HEK293 (cell line): ENCODE data around the gene BACH2.

Experiments
- CTCF ChIA-PET: fragments of 350-600 bp; formaldehyde crosslinking; extraction: SDS; loops from one replicate; lab custom pipeline; 2021; ENCODE audit warnings: antibody characterized with exemption; lab: Yijun Ruan, JAX
- POLR2A ChIA-PET: fragments of 300-600 bp; formaldehyde crosslinking; extraction: SDS; loops from one replicate; lab custom pipeline; 2020; ENCODE audit warnings: antibody characterized with exemption, inconsistent platforms; lab: Yijun Ruan, JAX
- H3K27ac ChIP-seq: fragments of 200-500 bp; sonication (Bioruptor generic); 2 replicates; pipeline ENCODE4 v1.5.1; 2014; ENCODE audit warnings: low read depth, low read length, control low read depth, inconsistent platforms; ENCODE audit errors: extremely low read depth
- H3K36me3 ChIP-seq, 2 experiments: fragments of 200-500 bp in 1 of 2; sonication (Bioruptor generic) in 1 of 2; 1 replicate in 1 of 2; 2 replicates in 1 of 2; pipeline ENCODE4 v1.5.1; 2014 to 2017; ENCODE audit warnings: inconsistent platforms in 2 of 2, low read length in 2 of 2; ENCODE audit not compliant: control insufficient read depth in 2 of 2, insufficient read depth in 1 of 2
- H3K4me1 ChIP-seq: fragments of 200-500 bp; sonication (Bioruptor generic); 2 replicates; pipeline ENCODE4 v1.5.1; 2014; ENCODE audit warnings: mild to moderate bottlenecking, low read length, inconsistent platforms; ENCODE audit not compliant: control insufficient read depth, insufficient read depth
- H3K4me3 ChIP-seq: 2 replicates; pipeline ENCODE4 v1.5.1; 2011; ENCODE audit warnings: low read depth, mild to moderate bottlenecking, control low read depth, low read length, moderate library complexity
- H3K9me3 ChIP-seq: fragments of 200-500 bp; sonication (Bioruptor generic); 2 replicates; pipeline ENCODE4 v1.5.1; 2014; ENCODE audit warnings: low read depth, low read length, inconsistent platforms; ENCODE audit not compliant: control insufficient read depth, insufficient read depth
- ATF2 ChIP-seq: fragments of 450-650 bp; formaldehyde crosslinking; IDR thresholded peaks from 2 replicates; pipeline ENCODE4 v1.5.1; 2016; ENCODE audit warnings: missing biosample characterization, missing genetic modification characterization, low read depth
- PRDM6 ChIP-seq: fragments of 450-650 bp; formaldehyde crosslinking; IDR thresholded peaks from 2 replicates; pipeline ENCODE4 v1.5.1; 2017; ENCODE audit warnings: missing biosample characterization, missing genetic modification characterization
- RBAK ChIP-seq: fragments of 450-650 bp; formaldehyde crosslinking; IDR thresholded peaks from 2 replicates; pipeline ENCODE4 v1.5.1; 2016; ENCODE audit warnings: missing biosample characterization, missing genetic modification characterization
- SCRT1 ChIP-seq: fragments of 450-650 bp; formaldehyde crosslinking; IDR thresholded peaks from 2 replicates; pipeline ENCODE4 v1.5.1; 2016; ENCODE audit warnings: missing biosample characterization, missing genetic modification characterization, borderline replicate concordance
- ZBTB21 ChIP-seq: fragments of 450-650 bp; formaldehyde crosslinking; IDR thresholded peaks from 2 replicates; pipeline ENCODE4 v1.5.1; 2017; ENCODE audit warnings: missing biosample characterization, missing genetic modification characterization
- ZBTB49 ChIP-seq: fragments of 450-650 bp; formaldehyde crosslinking; IDR thresholded peaks from 2 replicates; pipeline ENCODE4 v1.5.1; 2016; ENCODE audit warnings: missing biosample characterization, missing genetic modification characterization, low read depth
- ZNF112 ChIP-seq: fragments of 450-650 bp; formaldehyde crosslinking; IDR thresholded peaks from 2 replicates; pipeline ENCODE4 v1.5.0; 2017; ENCODE audit warnings: missing biosample characterization, missing genetic modification characterization
- ZNF16 ChIP-seq: fragments of 450-650 bp; formaldehyde crosslinking; IDR thresholded peaks from 2 replicates; pipeline ENCODE4 v1.5.1; 2016; ENCODE audit warnings: low read depth, missing biosample characterization, missing genetic modification characterization
- ZNF174 ChIP-seq: fragments of 450-650 bp; formaldehyde crosslinking; IDR thresholded peaks from 2 replicates; pipeline ENCODE4 v1.5.0; 2017; ENCODE audit warnings: missing biosample characterization, mild to moderate bottlenecking, missing genetic modification characterization
- ZNF223 ChIP-seq: fragments of 450-650 bp; formaldehyde crosslinking; IDR thresholded peaks from 2 replicates; pipeline ENCODE4 v1.5.1; 2016; ENCODE audit warnings: missing biosample characterization, missing genetic modification characterization
- ZNF248 ChIP-seq: fragments of 450-650 bp; formaldehyde crosslinking; IDR thresholded peaks from 2 replicates; pipeline ENCODE4 v1.5.1; 2017; ENCODE audit warnings: missing biosample characterization, missing genetic modification characterization
- ZNF391 ChIP-seq: fragments of 450-650 bp; formaldehyde crosslinking; IDR thresholded peaks from 2 replicates; pipeline ENCODE4 v1.5.1; 2016; ENCODE audit warnings: low read depth, missing biosample characterization, missing genetic modification characterization, borderline replicate concordance
- ZNF449 ChIP-seq: fragments of 450-650 bp; formaldehyde crosslinking; IDR thresholded peaks from 2 replicates; pipeline ENCODE4 v1.5.1; 2017; ENCODE audit warnings: missing biosample characterization, mild to moderate bottlenecking, missing genetic modification characterization, moderate library complexity
- ZNF510 ChIP-seq: fragments of 450-650 bp; formaldehyde crosslinking; IDR thresholded peaks from 2 replicates; pipeline ENCODE4 v1.5.1; 2018; ENCODE audit warnings: mild to moderate bottlenecking, missing genetic modification characterization, missing biosample characterization; ENCODE audit not compliant: insufficient replicate concordance
- ZNF529 ChIP-seq: fragments of 450-650 bp; formaldehyde crosslinking; IDR thresholded peaks from 2 replicates; pipeline ENCODE4 v1.5.1; 2017; ENCODE audit warnings: missing genetic modification characterization, missing biosample characterization; ENCODE audit not compliant: insufficient replicate concordance
- ZNF571 ChIP-seq: fragments of 450-650 bp; formaldehyde crosslinking; IDR thresholded peaks from 2 replicates; pipeline ENCODE4 v1.5.0; 2017; ENCODE audit warnings: missing biosample characterization, missing genetic modification characterization
- ZNF580 ChIP-seq: fragments of 450-650 bp; formaldehyde crosslinking; IDR thresholded peaks from 2 replicates; pipeline ENCODE4 v1.5.1; 2016; ENCODE audit warnings: missing biosample characterization, missing genetic modification characterization
- ZNF654 ChIP-seq: fragments of 450-650 bp; formaldehyde crosslinking; IDR thresholded peaks from 2 replicates; pipeline ENCODE4 v1.5.1; 2016; ENCODE audit warnings: low read depth, missing biosample characterization, missing genetic modification characterization
- ZNF660 ChIP-seq: fragments of 450-650 bp; IDR thresholded peaks from 2 replicates; pipeline ENCODE4 v1.5.1; 2018; ENCODE audit warnings: missing biosample characterization, mild to moderate bottlenecking, missing genetic modification characterization
- ZNF76 ChIP-seq: fragments of 450-650 bp; formaldehyde crosslinking; IDR thresholded peaks from 2 replicates; pipeline ENCODE4; 2016; ENCODE audit warnings: low read depth, missing biosample characterization, missing genetic modification characterization, borderline replicate concordance
- ZNF791 ChIP-seq: fragments of 450-650 bp; formaldehyde crosslinking; IDR thresholded peaks from 2 replicates; pipeline ENCODE4 v1.5.1; 2016; ENCODE audit warnings: missing biosample characterization, missing genetic modification characterization
- ZSCAN23 ChIP-seq: fragments of 450-650 bp; formaldehyde crosslinking; IDR thresholded peaks from 2 replicates; pipeline ENCODE4 v1.5.1; 2016; ENCODE audit warnings: missing biosample characterization, missing genetic modification characterization

Gene BACH2

GRCh38 chr6:90124874-90125510 is 171.7 kb downstream of the BACH2 start:
- H3K36me3 ChIP-seq = no peaks in the 10 kb centered on the region
- ChIA-PET CTCF (interaction anchor here (0.6 to 0.8 kb wide), 3 partner anchors 38 to 722 kb away, joined by 3 to 4 read pairs (median 3); no protein-coding TSS in a partner anchor), POLR2A (no interaction called here)
- no peak for TF ChIP-seq ZNF449 (tag by site-specific recombination)
- no peak for TF ChIP-seq ZNF510 (tag by site-specific recombination)
- TF ChIP-seq ZNF529 (tag by site-specific recombination) = no peak
- no peak for TF ChIP-seq ZNF112 (tag by site-specific recombination)
- no peak for TF ChIP-seq ZNF391
- no peak for TF ChIP-seq ZSCAN23 (tag by site-specific recombination)
- no peak for TF ChIP-seq SCRT1 (tag by site-specific recombination)
- TF ChIP-seq ZNF791 (tag by site-specific recombination) = no peak
- TF ChIP-seq ZNF174 (tag by site-specific recombination) = no peak
- no peak for TF ChIP-seq ZNF223 (tag by site-specific recombination)
- no peak for TF ChIP-seq ZNF580 (tag by site-specific recombination)
- TF ChIP-seq ZNF248 = no peak
- no peak for TF ChIP-seq ZBTB21 (tag by site-specific recombination)
- no peak for TF ChIP-seq RBAK
- no peak for TF ChIP-seq ZNF76
- no peak for TF ChIP-seq ZNF654 (tag by site-specific recombination)
- no peak for TF ChIP-seq ATF2 (tag by site-specific recombination)
- H3K9me3 ChIP-seq = no peaks in the 10 kb centered on the region
- no peak overlapping the region for H3K4me3 ChIP-seq
- no peaks in the 10 kb centered on the region for H3K4me1 ChIP-seq
- H3K27ac ChIP-seq = no peak overlapping the region

GRCh38 chr6:90123831-90124230 is 172.8 kb downstream of the BACH2 start:
- no peak for TF ChIP-seq ZNF571 (tag by site-specific recombination)
- no peak for TF ChIP-seq ZBTB49
- 0 out of 2 replicates have a peak, but pooled peaks have one; percentile 12 for TF ChIP-seq PRDM6 (tag by site-specific recombination)
- no peak for TF ChIP-seq ZNF16 (tag by site-specific recombination)
- 0 out of 2 replicates have a peak, but pooled peaks have one; percentile 47 for TF ChIP-seq ZNF660 (tag by site-specific recombination)
- no peak for TF ChIP-seq ZNF248
- TF ChIP-seq, all 188 proteins: peak for 2
- Histone ChIP-seq H3K9me3 (no peaks in the 10 kb centered on the region), H3K4me3 (no peak overlapping the region), H3K36me3 (no peaks in the 10 kb centered on the region), H3K27ac (no peak overlapping the region), H3K4me1 (no peaks in the 10 kb centered on the region)
- CTCF ChIA-PET = no interaction called here
- POLR2A ChIA-PET = no interaction called here
